SK-N-SH treated with all-trans-retinoic acid at 6 μM for 48 hours (cell line): ENCODE results near the gene ACER1.

Experiments used
- TF ChIP-seq, protein P1 (sequence below): fragments of 250-450 bp; sonication (Bioruptor Pico); IDR thresholded peaks from 2 replicates; pipeline ENCODE4 v1.5.1; 2020; ENCODE audit warnings: low read depth, mild to moderate bottlenecking, moderate library complexity
- TF ChIP-seq, protein P2 (sequence below): fragments of 250-450 bp; sonication (Bioruptor Pico); IDR thresholded peaks from 2 replicates; pipeline ENCODE4 v1.8.0; 2021; ENCODE audit warnings: low read depth, mild to moderate bottlenecking, moderate library complexity, borderline replicate concordance

DNA sequence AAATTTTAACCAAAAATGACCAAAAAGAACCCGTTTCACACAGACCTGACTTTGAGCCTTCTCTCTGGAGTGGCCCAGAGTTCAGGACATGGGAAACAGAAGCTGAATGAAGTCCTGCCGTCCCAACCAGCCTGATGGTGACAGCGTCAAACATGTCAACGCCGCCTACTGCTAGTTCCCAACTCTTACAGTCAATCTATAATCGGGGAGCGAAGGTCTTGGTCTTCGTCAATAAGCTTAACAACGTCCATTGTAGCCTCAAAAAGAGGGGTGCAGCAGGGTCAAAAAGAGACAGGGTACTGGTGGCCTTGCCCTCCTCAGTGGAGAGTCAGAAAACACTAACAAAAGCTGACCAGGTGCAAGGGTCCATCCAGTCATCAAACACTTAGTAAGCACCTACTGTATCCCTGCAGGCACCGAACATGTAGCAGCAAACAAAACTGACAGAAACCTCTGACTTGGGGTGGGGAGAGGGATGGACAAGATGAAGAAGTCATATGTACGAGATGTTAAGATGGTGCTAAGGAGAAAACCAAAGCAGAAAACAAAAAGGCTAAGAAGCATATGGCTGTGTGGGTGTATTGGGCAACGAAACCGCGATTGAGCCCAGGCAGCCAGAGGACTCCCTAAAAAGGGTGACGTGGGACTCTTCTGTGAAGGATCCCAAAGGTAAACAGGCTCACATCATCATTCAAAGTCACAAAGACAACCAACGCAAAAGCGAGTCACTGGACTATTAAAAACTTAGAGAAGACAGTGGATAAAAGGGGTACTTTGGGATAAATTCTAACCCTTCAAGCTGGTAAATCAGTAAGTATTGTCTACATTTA lies 65.6 kb downstream of the ACER1 start:
- TF ChIP-seq, protein P1, sequence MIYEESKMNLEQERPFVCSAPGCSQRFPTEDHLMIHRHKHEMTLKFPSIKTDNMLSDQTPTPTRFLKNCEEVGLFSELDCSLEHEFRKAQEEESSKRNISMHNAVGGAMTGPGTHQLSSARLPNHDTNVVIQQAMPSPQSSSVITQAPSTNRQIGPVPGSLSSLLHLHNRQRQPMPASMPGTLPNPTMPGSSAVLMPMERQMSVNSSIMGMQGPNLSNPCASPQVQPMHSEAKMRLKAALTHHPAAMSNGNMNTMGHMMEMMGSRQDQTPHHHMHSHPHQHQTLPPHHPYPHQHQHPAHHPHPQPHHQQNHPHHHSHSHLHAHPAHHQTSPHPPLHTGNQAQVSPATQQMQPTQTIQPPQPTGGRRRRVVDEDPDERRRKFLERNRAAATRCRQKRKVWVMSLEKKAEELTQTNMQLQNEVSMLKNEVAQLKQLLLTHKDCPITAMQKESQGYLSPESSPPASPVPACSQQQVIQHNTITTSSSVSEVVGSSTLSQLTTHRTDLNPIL (CRISPR knock-in tag) = no peak
- TF ChIP-seq, protein P2, sequence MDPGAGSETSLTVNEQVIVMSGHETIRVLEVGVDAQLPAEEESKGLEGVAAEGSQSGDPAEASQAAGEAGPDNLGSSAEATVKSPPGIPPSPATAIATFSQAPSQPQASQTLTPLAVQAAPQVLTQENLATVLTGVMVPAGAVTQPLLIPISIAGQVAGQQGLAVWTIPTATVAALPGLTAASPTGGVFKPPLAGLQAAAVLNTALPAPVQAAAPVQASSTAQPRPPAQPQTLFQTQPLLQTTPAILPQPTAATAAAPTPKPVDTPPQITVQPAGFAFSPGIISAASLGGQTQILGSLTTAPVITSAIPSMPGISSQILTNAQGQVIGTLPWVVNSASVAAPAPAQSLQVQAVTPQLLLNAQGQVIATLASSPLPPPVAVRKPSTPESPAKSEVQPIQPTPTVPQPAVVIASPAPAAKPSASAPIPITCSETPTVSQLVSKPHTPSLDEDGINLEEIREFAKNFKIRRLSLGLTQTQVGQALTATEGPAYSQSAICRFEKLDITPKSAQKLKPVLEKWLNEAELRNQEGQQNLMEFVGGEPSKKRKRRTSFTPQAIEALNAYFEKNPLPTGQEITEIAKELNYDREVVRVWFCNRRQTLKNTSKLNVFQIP (CRISPR knock-in tag) = no peak
